Common myeloid progenitor, CD34-positive (primary cell): ENCODE measurements around the gene ITGB5.

Source experiments
- CTCF ChIA-PET: fragments of 350-600 bp; sonication (Branson Sonifier 250); formaldehyde crosslinking; loops from one replicate; lab custom pipeline; 2021; ENCODE audit warnings: antibody characterized with exemption; lab: Charles Lee
- POLR2A ChIA-PET: fragments of 350-600 bp; sonication (Branson Sonifier 250); formaldehyde crosslinking; loops from one replicate; lab custom pipeline; 2021; ENCODE audit warnings: antibody characterized with exemption; lab: Charles Lee
- DNase-seq, 3 donors: peaks; one replicate each; pipeline versions ENCODE4 v3.0.0 to v3.0.0-alpha.2; 2013
- H3K27ac ChIP-seq, 2 experiments: 1 replicate in 1 of 2; 2 replicates in 1 of 2; pipeline ENCODE4 v1.7.0; 2013; ENCODE audit warnings: inconsistent platforms in 2 of 2, low read length in 2 of 2, mild to moderate bottlenecking in 2 of 2, low read depth in 1 of 2, moderate library complexity in 1 of 2; ENCODE audit not compliant: severe bottlenecking in 2 of 2, insufficient read depth in 1 of 2, poor library complexity in 1 of 2
- H3K27me3 ChIP-seq, 5 experiments: replicated peaks in 2 of 5; 1 replicate in 3 of 5; 2 replicates in 2 of 5; pipeline versions ENCODE4 v1.6.1 to v1.7.0; 2013; ENCODE audit warnings: low read length in 4 of 5, mild to moderate bottlenecking in 2 of 5, moderate library complexity in 2 of 5, inconsistent platforms in 1 of 5; ENCODE audit not compliant: insufficient read depth in 5 of 5, control insufficient read depth in 4 of 5
- H3K36me3 ChIP-seq, 4 experiments: 1 replicate in 2 of 4; 2 replicates in 2 of 4; pipeline versions ENCODE4 v1.6.1 to v1.7.0; 2013; ENCODE audit warnings: low read length in 3 of 4, control low read depth in 1 of 4, mild to moderate bottlenecking in 1 of 4; ENCODE audit not compliant: control insufficient read depth in 4 of 4, insufficient read depth in 4 of 4
- H3K4me1 ChIP-seq, 4 experiments: 1 replicate in 3 of 4; 2 replicates in 1 of 4; pipeline versions ENCODE4 v1.6.1 to v1.7.1; 2013; ENCODE audit warnings: low read length in 3 of 4, mild to moderate bottlenecking in 3 of 4, control low read depth in 1 of 4, inconsistent platforms in 1 of 4, moderate library complexity in 1 of 4; ENCODE audit not compliant: control insufficient read depth in 4 of 4, insufficient read depth in 4 of 4; ENCODE audit errors: control extremely low read depth in 1 of 4
- H3K4me3 ChIP-seq, 7 experiments: 1 replicate in 4 of 7; 2 replicates in 3 of 7; pipeline versions ENCODE4 v1.5.1 to v1.7.0; 2013; ENCODE audit warnings: mild to moderate bottlenecking in 7 of 7, low read length in 6 of 7, moderate library complexity in 6 of 7, inconsistent platforms in 2 of 7, low read depth in 2 of 7, control low read depth in 1 of 7; ENCODE audit not compliant: insufficient read depth in 4 of 7, control insufficient read depth in 1 of 7; ENCODE audit errors: extremely low read depth in 1 of 7
- H3K9me3 ChIP-seq, 5 experiments: 1 replicate in 4 of 5; 2 replicates in 1 of 5; pipeline versions ENCODE4 v1.6.1 to v1.7.1; 2013; ENCODE audit warnings: low read length in 4 of 5, mild to moderate bottlenecking in 2 of 5, inconsistent platforms in 1 of 5, low read depth in 1 of 5, moderate library complexity in 1 of 5; ENCODE audit not compliant: control insufficient read depth in 4 of 5, insufficient read depth in 2 of 5; ENCODE audit errors: control extremely low read depth in 1 of 5
- WGBS: methylation state at CpG from one replicate; pipeline ENCODE4 v1.1.5; 2013; ENCODE audit not compliant: insufficient coverage; 5-methylcytosine and 5-hydroxymethylcytosine counted together

ITGB5 gene

DNA sequence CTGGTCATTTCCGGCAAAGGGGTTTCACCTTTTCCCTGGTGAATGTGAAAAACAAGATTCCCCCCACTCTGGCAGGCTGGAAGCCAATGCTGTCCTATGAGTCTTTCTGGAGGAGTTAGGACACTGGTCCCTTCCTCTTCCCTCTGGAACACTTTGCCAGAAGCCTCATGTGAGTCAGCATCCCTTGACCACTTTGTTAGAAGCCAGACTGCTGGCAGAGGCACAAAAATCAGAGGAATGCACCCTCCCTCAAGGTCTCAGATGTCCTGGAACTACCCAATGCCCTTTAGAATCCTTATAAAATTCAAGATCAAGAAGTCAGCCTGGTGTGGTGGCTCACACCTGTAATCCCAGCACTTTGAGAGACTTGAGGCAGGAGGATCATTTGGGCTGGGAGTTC, 26.6 kb downstream of the ITGB5 start:
- H3K9me3 ChIP-seq: no peaks in the 10 kb centered on the region
- H3K4me1 ChIP-seq: no peaks in the 10 kb centered on the region
- CTCF ChIA-PET: no interaction called here

DNA sequence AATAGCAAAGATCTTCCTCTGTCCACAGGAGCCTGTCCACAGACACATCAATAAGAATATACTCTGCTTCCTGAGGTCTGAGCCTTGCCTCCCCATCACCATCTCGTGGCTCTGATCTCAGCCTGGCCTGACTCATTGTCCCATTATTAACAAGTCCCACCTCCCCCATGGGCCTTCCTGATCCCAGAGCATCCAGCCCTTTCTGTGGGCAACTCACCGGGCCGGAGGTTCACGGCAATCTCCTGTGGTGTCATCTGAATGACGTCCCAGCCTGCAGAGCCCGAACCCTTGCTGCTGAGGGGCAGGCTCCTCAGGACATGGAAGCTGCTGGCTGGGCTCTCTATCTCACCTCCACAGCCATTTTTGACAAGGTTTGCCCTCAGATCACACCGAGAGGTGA, 28.1 kb downstream of the ITGB5 start:
- Histone ChIP-seq H3K27ac (no peak overlapping the region), H3K36me3 (no peaks in the 10 kb centered on the region), H3K4me3 (no peak overlapping the region), H3K9me3 (no peaks in the 10 kb centered on the region), H3K4me1 (no peaks in the 10 kb centered on the region), H3K27me3 (peaks cover 0 to 4% (median 0%) of the 10 kb centered on the region in 5 experiments)
- ChIA-PET CTCF (no interaction called here), POLR2A (no interaction called here)
- WGBS: 97% methylated on average over 7 of the region's 7 CpGs
- no peak for DNase-seq

More for the DNA sequence above, 26.6 kb downstream of the ITGB5 start:
- Histone ChIP-seq H3K27ac (no peak overlapping the region), H3K36me3 (no peaks in the 10 kb centered on the region), H3K27me3 (peaks cover 0 to 4% (median 0%) of the 10 kb centered on the region in 5 experiments), H3K4me3 (no peak overlapping the region)
- POLR2A ChIA-PET: interaction anchor here (0.6 kb wide), 1 partner anchor 12 kb away, joined by 3 read pairs; no protein-coding TSS in a partner anchor
- WGBS: no CpG with 5 or more reads among the region's 1 CpG
- DNase-seq: no peak

DNA sequence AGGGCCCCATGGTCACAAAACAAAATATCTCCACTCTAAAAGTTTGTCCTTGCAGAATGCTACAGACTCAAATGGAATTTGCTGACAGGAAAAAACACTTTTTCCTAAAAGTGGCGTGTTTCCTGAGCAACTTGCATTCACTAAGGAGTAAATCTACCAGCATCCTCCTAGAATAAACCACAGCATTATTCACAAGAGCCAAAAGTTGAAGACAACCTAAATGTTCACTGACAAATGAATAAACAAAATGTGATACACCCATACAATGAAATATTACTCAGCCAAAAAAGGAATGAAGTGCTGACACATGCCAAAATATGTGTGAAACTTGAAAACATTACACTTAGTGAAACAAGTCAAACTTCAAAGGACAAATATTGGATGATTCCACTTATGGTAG, 28.9 kb downstream of the ITGB5 start:
- CTCF ChIA-PET: interaction anchor here (1.6 kb wide), 1 partner anchor 14 kb away, joined by 6 read pairs; no protein-coding TSS in a partner anchor
- Histone ChIP-seq H3K27me3 (peaks cover 0 to 4% (median 0%) of the 10 kb centered on the region in 5 experiments), H3K36me3 (no peaks in the 10 kb centered on the region), H3K4me3 (no peak overlapping the region), H3K27ac (no peak overlapping the region), H3K9me3 (no peaks in the 10 kb centered on the region), H3K4me1 (no peaks in the 10 kb centered on the region)
- 80% methylated on average over 1 of the region's 1 CpG for WGBS
- DNase-seq: no peak
- POLR2A ChIA-PET: no interaction called here

DNA sequence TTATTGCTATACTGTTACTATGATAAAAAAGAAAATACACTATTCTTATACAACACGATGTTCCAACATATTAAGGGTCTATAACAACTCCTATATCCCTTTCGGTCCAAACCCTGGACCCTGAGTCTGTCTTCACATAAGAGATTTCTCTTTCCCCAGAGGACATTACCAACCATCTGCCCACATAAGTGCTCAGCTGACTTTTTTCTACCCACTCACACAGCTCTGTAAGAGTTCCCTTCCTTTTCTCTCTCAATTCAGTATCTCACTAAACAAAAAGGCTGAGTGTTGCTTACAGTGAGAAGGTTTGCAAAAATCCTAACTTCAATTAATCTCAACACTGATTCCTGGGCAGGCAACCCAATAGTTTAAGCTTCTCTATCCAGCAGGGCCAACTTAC, 30.5 kb downstream of the ITGB5 start:
- H3K36me3 ChIP-seq: no peaks in the 10 kb centered on the region
- H3K27me3 ChIP-seq: peaks cover 0 to 5% (median 0%) of the 10 kb centered on the region in 5 experiments
- no peak overlapping the region for H3K27ac ChIP-seq
- H3K4me3 ChIP-seq: no peak overlapping the region
- ChIA-PET CTCF (interaction anchor here (1.0 to 2.4 kb wide), 4 partner anchors 12 to 45 kb away, joined by 3 to 7 read pairs (median 5); no protein-coding TSS in a partner anchor), POLR2A (no interaction called here)
- no peak for DNase-seq
- H3K4me1 ChIP-seq: no peaks in the 10 kb centered on the region
- 100% methylated on average over 1 of the region's 2 CpGs for WGBS
- no peaks in the 10 kb centered on the region for H3K9me3 ChIP-seq

DNA sequence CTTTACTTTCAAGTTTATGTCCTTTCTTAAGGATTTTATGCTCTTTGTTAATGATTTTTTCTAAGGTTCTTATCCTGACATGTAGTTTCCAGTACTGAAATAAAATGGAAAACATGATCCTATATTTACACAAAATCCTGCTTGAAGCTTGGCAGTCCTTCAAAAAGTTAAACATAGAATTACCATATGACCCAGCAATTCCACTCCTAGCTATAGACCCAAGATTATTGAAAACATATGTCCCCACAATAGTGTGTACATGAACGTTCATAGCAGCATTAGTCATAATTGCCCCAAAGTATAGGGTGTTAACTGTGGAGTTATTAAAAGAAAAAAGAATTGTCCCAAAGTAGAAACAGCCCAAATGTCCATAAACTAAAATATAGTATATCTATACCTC, 33.2 kb downstream of the ITGB5 start:
- DNase-seq: no peak
- CTCF ChIA-PET: interaction anchor here (1.0 to 1.1 kb wide), 2 partner anchors 10 to 11 kb away, joined by 4 read pairs; no protein-coding TSS in a partner anchor

DNA sequence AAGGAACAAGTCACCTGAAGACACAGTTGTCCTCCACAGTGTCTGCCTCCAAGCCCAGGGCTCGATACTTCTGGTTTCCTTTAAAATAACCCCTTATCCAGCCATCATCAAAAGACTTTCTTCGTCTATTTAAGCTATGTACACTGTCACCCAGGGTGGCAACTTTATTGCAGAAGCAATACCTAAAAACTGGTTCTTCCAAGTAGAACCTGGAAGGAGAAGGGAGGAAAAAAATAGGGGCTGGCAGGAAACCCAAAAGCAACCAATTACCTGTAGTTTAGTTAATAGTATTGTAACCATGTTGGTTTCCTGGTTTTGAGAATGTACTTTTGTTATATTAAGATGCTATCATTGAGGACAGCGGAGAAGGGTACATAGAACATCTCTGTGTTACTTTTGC, 33.7 kb downstream of the ITGB5 start:
- ChIA-PET CTCF (interaction anchor here (1.0 to 1.1 kb wide), 2 partner anchors 11 kb away, joined by 4 read pairs; no protein-coding TSS in a partner anchor), POLR2A (no interaction called here)
- 88% methylated on average over 1 of the region's 3 CpGs for WGBS
- no peaks in the 10 kb centered on the region for H3K9me3 ChIP-seq
- no peak overlapping the region for H3K27ac ChIP-seq
- DNase-seq: no peak
- peaks cover 0 to 6% (median 0%) of the 10 kb centered on the region in 5 experiments for H3K27me3 ChIP-seq
- no peaks in the 10 kb centered on the region for H3K4me1 ChIP-seq
- H3K36me3 ChIP-seq: no peaks in the 10 kb centered on the region
- no peak overlapping the region for H3K4me3 ChIP-seq

More for the DNA sequence above, 33.2 kb downstream of the ITGB5 start:
- WGBS: no CpG with 5 or more reads among the region's 1 CpG
- POLR2A ChIA-PET: no interaction called here
- Histone ChIP-seq H3K4me3 (no peak overlapping the region), H3K27me3 (peaks cover 0 to 6% (median 0%) of the 10 kb centered on the region in 5 experiments), H3K27ac (no peak overlapping the region), H3K9me3 (no peaks in the 10 kb centered on the region), H3K4me1 (no peaks in the 10 kb centered on the region), H3K36me3 (no peaks in the 10 kb centered on the region)

DNA sequence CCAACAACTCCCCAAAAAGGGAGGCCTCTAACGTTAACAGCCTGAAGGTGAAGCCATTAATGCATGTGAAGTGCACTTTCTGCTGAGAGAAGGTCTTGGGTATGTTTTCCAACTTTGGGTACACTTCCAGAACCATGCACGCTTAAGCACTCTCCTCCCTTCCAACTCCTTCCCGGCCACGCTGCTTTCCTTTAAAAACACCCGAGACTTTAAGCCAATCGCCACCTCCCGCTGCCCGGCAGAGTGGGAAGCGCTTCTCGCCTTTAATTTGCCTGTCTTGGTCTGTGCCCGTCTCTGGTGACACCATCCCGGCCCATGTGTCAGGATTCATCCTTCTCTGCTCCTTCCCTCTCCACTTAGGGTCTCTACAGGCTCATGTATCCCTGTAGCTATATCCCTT, 35.3 kb downstream of the ITGB5 start:
- no peaks in the 10 kb centered on the region for H3K4me1 ChIP-seq
- WGBS: 96% methylated on average over 10 of the region's 12 CpGs
- POLR2A ChIA-PET: interaction anchor here (0.8 kb wide), 1 partner anchor 289 kb away, joined by 3 read pairs; no protein-coding TSS in a partner anchor
- no peak for DNase-seq
- H3K27ac ChIP-seq: no peak overlapping the region
- H3K4me3 ChIP-seq: no peak overlapping the region
- CTCF ChIA-PET: no interaction called here
- no peaks in the 10 kb centered on the region for H3K9me3 ChIP-seq
- H3K36me3 ChIP-seq: no peaks in the 10 kb centered on the region
- H3K27me3 ChIP-seq: peaks cover 0 to 6% (median 0%) of the 10 kb centered on the region in 5 experiments
